Peyer's patch (tissue), 4 donors: ENCODE data around the gene TRMT61A.

Experiments
- CTCF ChIP-seq, 6 experiments: fragments of 450-650 bp in 4 of 6; fragments of 200-600 bp in 2 of 6; sonication (generic) in 1 of 6; IDR thresholded peaks; one replicate each; pipeline ENCODE4 v1.5.1; 2017 to 2019; ENCODE audit warnings: antibody characterized with exemption in 6 of 6, mild to moderate bottlenecking in 3 of 6, moderate library complexity in 1 of 6
- POLR2A ChIP-seq, 2 donors: fragments of 450-650 bp; IDR thresholded peaks; one replicate each; pipeline ENCODE4 v1.5.1; 2017; ENCODE audit warnings: antibody characterized with exemption in 2 of 2, mild to moderate bottlenecking in 2 of 2, moderate library complexity in 2 of 2

DNA sequence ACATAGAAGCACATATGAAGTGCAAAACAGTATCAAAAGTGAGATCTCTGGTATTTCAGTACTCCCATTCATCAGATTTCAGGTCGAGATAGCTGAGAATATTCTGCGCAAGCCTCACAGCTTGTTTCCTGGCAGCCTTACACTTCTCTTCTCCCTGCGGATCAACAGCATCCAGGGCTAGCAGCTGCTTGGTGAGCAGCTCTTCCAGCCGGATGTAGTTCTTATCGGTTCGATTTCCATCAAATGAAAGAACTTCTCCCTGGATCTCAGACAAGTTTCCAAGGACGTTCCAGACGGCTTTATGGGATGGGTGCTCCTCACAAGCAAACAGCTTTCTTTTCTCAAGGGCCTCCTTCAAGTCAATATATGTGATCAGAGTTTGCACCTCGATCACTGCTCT, 30.8 kb downstream of the TRMT61A start:
- TF ChIP-seq CTCF (IDR thresholded peaks at IDR 0.05) (no peak), POLR2A (IDR thresholded peaks at IDR 0.05) (no peak)
